Measurements from ENCODE around the gene DCLRE1C.
"Not testable (repeated sequence)": the region's sequence is repeated elsewhere in the genome, so short reads cannot be mapped to it uniquely, and the experiment has no call there.

Gene DCLRE1C

GRCh38 chr10:14953424-14954000 is 384 bp downstream of the DCLRE1C start:
- peak overlapping the region; percentile 72 for H3K4me3 ChIP-seq (ENCODE audit: low read length)
- DNase-seq (ENCODE audit: low read depth): peak; percentile 51
- TF ChIP-seq, protein P1, sequence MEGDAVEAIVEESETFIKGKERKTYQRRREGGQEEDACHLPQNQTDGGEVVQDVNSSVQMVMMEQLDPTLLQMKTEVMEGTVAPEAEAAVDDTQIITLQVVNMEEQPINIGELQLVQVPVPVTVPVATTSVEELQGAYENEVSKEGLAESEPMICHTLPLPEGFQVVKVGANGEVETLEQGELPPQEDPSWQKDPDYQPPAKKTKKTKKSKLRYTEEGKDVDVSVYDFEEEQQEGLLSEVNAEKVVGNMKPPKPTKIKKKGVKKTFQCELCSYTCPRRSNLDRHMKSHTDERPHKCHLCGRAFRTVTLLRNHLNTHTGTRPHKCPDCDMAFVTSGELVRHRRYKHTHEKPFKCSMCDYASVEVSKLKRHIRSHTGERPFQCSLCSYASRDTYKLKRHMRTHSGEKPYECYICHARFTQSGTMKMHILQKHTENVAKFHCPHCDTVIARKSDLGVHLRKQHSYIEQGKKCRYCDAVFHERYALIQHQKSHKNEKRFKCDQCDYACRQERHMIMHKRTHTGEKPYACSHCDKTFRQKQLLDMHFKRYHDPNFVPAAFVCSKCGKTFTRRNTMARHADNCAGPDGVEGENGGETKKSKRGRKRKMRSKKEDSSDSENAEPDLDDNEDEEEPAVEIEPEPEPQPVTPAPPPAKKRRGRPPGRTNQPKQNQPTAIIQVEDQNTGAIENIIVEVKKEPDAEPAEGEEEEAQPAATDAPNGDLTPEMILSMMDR (IDR thresholded peaks at IDR 0.05; ENCODE audit: insufficient read depth, low read depth, low read length, missing control alignments): no peak

GRCh38 chr10:14952851-14953423 is 959 bp downstream of the DCLRE1C start:
- H3K4me3 ChIP-seq (ENCODE audit: low read length): peak overlapping the region; percentile 72
- TF ChIP-seq, protein P1 (IDR thresholded peaks at IDR 0.05; ENCODE audit: insufficient read depth, low read depth, low read length, missing control alignments): peak; percentile 18
- DNase-seq (ENCODE audit: low read depth): peak; percentile 21

GRCh38 chr10:14949291-14949690 is 4.6 kb downstream of the DCLRE1C start:
- DNase-seq (ENCODE audit: low read depth): peak; percentile 32
- no peak overlapping the region for H3K4me3 ChIP-seq (ENCODE audit: low read length)
- TF ChIP-seq, protein P1 (IDR thresholded peaks at IDR 0.05; ENCODE audit: insufficient read depth, low read depth, low read length, missing control alignments): no peak

DNA sequence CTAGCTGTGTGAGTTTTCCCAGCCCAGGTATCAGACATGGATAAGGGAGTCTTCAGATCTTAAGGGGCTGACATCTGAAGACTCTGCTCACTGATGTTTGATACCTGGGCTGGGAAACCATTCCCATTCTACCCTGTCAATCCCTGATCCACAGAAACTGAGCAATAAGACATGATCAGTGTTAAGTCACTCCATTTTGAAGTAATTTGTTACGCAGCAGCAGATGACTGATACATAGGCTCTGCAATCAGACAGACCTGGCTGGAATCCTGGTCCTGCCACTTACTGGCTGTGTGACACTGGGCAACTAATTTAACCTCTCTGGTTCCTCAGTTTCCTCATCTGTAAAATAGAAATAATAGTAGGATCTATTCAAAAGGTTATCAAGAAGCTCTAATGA is 6.6 kb downstream of the DCLRE1C start:
- no peak for DNase-seq (ENCODE audit: low read depth)

GRCh38 chr10:14945108-14945507 is 8.8 kb downstream of the DCLRE1C start:
- TF ChIP-seq, protein P1 (IDR thresholded peaks at IDR 0.05; ENCODE audit: insufficient read depth, low read depth, low read length, missing control alignments): no peak
- peak; percentile 66 for DNase-seq (ENCODE audit: low read depth)
- no peak overlapping the region for H3K4me3 ChIP-seq (ENCODE audit: low read length)

More for the DNA sequence above, 6.6 kb downstream of the DCLRE1C start:
- no peak overlapping the region for H3K4me3 ChIP-seq (ENCODE audit: low read length)
- TF ChIP-seq, protein P1 (IDR thresholded peaks at IDR 0.05; ENCODE audit: insufficient read depth, low read depth, low read length, missing control alignments): no peak

DNA sequence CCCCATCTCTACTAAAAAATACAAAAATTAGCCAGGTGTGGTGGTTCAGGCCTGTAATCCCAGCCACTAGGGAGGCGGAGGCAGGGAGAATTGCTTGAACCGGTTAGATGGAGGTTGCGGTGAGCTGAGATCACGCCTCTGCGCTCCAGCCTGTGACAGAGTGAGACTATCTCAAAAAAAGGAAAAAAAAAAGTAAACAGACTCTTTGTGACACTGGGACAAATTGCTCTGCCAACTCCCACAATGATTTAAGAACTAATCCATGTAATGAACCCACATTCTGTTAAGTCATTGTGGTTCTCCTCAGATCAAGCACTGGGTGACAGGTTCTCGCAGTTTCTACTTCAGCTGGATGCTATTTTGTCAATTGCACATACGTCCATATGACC is 11.0 kb downstream of the DCLRE1C start:
- H3K4me3 ChIP-seq (ENCODE audit: low read length); DNase-seq (ENCODE audit: low read depth): not testable (repeated sequence)

- H3K4me3 ChIP-seq (ENCODE audit: low read length): not testable (repeated sequence)
- DNase-seq (ENCODE audit: low read depth): peak; percentile 9
These were observed 11.5 kb downstream of the DCLRE1C start for GRCh38 chr10:14942147-14942949.

DNA sequence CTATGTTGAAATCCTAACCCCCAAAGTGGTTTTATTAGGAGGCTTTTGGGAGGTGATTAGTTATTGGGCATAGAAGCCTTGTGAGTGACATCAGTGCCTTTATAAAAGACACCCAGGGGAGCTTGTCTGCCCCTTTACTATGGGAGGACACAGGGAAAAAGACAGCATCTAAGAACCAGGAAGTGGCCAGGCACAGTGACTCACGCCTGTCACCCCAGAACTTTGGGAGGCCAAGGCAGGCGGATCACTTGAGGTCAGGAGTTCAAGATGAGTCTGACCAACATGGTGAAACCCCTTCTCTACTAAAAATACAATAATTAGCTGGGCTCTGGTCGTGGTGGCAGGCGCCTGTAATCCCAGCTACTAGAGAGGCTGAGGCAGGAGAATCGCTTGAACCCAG is 14.9 kb downstream of the DCLRE1C start:
- not testable (repeated sequence) for DNase-seq (ENCODE audit: low read depth); H3K4me3 ChIP-seq (ENCODE audit: low read length)
